Muscle layer of duodenum (tissue), 2 donors: ENCODE measurements around the gene LRP6.
"Not testable (repeated sequence)": the region's sequence is repeated elsewhere in the genome, so short reads cannot be mapped to it uniquely, and the experiment has no call there.

ENCODE experiments used
- H3K27ac ChIP-seq: one replicate; pipeline ENCODE4 v1.7.0; 2013; ENCODE audit warnings: mild to moderate bottlenecking, low read length
- H3K27me3 ChIP-seq: one replicate; pipeline ENCODE4 v1.7.0; 2013; ENCODE audit warnings: low read depth, mild to moderate bottlenecking, control low read depth, low read length
- H3K36me3 ChIP-seq, 2 donors: one replicate each; pipeline ENCODE4 v1.7.0; 2013; ENCODE audit warnings: low read length in 2 of 2, control low read depth in 1 of 2, mild to moderate bottlenecking in 1 of 2; ENCODE audit not compliant: insufficient read depth in 2 of 2, control insufficient read depth in 1 of 2
- H3K4me1 ChIP-seq, 2 donors: one replicate each; pipeline ENCODE4 v1.7.0; 2013; ENCODE audit warnings: low read length in 2 of 2, mild to moderate bottlenecking in 2 of 2, control low read depth in 1 of 2, moderate library complexity in 1 of 2; ENCODE audit not compliant: insufficient read depth in 2 of 2, control insufficient read depth in 1 of 2
- H3K4me3 ChIP-seq, 2 donors: one replicate each; pipeline ENCODE4 v1.7.0; 2013; ENCODE audit warnings: low read length in 2 of 2, low read depth in 1 of 2, mild to moderate bottlenecking in 1 of 2
- H3K9me3 ChIP-seq, 2 donors: one replicate each; pipeline ENCODE4 v1.7.0; 2013; ENCODE audit warnings: low read length in 2 of 2, control low read depth in 1 of 2, mild to moderate bottlenecking in 1 of 2; ENCODE audit not compliant: control insufficient read depth in 1 of 2
- donor health status: healthy.

LRP6 gene

DNA sequence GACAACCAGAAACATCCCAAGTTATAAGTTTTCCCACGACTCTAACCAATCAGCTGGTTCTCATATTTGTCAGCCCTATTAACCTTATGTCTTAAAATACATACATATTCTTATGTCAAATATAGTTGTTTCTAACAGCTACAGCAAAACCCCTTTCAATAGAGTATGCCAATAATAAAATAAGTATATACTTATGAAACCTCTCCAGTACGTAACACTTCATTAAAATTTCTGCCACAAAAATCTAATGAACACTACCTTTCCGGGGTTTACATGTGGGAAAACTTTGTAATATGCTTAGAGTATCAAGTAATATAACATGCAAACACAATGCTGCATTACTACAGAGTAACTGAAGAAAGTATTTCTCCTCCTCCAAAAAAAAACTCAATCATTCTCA, 1.8 kb downstream of the LRP6 start:
- Histone ChIP-seq H3K27me3 (no peaks in the 10 kb centered on the region), H3K4me3 (peak overlapping the region; percentile 90 to 93), H3K27ac (peak overlapping the region; percentile 76), H3K36me3 (no peaks in the 10 kb centered on the region), H3K9me3 (no peaks in the 10 kb centered on the region), H3K4me1 (peaks cover 0 to 9% of the 10 kb centered on the region in 2 donors)

DNA sequence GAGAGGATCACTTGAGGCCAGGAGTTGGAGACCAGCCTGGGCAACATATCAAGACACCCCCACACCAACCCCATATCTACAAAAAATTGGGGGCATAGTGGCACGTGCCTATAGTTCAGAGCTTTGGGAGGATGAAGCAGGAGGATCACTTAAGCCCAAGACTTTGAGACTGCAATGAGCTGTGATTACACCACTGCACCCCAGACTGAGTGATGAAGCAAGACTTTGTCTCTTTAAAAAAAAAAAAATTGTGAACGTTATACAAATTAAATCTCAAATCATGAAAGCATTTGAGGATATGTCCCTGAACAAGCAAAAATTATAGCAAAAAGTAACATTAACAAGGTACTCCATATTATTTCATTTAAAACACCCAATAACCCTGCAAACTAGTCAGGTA, 2.9 kb downstream of the LRP6 start:
- no peak overlapping the region for H3K27ac ChIP-seq
- no peaks in the 10 kb centered on the region for H3K27me3 ChIP-seq
- peaks cover 0 to 9% of the 10 kb centered on the region in 2 donors for H3K4me1 ChIP-seq
- no peaks in the 10 kb centered on the region for H3K36me3 ChIP-seq
- H3K9me3 ChIP-seq = no peaks in the 10 kb centered on the region
- H3K4me3 ChIP-seq = peak overlapping the region in 1 of 2 donors; percentile 93

DNA sequence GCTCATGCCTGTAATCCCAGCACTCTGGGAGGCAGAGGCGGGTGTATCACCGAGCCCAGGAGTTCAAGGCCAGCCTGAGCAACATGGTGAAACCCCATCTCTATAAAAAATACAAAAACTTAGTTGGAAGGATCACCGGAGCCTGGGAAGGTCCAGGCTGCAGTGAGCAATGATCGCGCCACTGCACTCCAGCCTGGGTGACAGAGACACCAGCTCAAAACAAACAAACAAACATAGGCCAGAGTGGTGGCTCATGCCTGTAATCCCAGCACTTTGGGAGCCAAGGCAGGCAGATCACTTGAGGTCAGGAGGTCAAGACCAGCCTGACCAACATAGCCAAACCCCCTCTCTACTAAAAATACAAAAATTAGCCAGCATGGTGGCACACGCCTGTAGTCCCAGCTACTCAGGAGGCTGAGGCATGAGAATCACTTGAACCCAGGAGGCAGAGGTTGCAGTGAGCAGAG, 10.5 kb downstream of the LRP6 start:
- H3K27me3 ChIP-seq, H3K9me3 ChIP-seq, H3K36me3 ChIP-seq, H3K4me3 ChIP-seq, H3K27ac ChIP-seq: not testable (repeated sequence)
- peaks cover 0 to 11% of the 10 kb centered on the region in 2 donors for H3K4me1 ChIP-seq

DNA sequence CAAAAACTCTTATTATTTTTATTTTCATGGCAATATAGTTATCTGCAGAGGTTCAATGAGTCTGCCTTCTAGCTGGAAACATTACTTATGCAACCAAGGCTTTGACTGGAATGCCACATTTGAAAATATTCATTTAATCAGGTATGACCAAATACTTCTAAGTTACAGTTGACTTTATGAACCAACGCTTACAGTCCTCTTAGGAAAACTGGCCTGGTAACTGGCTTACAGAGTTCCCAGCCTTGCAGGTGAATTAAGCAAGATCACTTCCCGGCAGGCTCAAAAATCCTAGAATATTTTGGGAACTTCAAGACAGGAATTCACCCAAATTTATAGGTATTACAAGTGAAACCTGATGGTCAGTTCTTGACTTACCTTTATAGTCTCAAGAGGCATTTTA, 12.3 kb downstream of the LRP6 start:
- Histone ChIP-seq H3K27ac (no peak overlapping the region), H3K4me1 (peaks cover 0 to 17% of the 10 kb centered on the region in 2 donors), H3K4me3 (no peak overlapping the region), H3K27me3 (no peaks in the 10 kb centered on the region), H3K9me3 (no peaks in the 10 kb centered on the region), H3K36me3 (no peaks in the 10 kb centered on the region)

DNA sequence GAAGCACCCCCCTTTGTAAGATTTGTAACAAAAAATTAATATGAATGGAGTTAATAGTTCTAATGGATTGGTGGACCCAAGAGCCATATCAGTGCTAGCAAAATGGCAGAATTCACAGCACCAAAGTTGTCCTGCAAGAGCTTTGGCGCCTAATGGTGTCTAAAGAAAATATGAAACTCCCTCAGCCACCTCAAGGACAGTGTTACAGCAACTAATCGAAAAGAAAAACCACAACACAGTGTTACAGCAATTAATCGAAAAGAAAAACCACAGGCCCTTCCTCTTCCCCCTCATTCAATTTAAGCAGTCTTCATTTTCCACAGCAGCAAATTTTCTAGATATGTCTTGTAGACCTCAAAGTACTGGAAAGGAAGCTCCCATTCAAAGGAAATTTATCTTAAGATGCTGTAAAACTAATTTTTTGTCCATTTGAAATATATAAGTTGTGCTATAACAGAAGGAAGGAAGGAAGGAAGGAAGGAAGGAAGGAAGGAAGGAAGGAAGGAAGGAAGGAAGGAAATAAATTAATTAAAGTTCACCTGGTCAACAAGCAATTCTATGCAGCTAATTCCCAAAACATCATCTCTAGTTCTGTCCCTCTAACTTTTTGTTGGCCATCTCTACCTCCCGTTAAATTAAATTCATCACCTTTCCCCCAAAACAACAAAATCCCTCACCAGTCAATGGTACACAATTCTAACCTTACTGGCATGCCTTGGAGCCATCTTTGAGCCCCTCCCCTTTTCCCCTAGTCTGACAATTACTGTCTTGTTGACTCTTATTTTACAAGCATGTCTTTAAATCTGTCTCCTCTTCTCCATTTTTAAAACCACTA, 17.4 kb downstream of the LRP6 start:
- no peaks in the 10 kb centered on the region for H3K27me3 ChIP-seq
- no peaks in the 10 kb centered on the region for H3K36me3 ChIP-seq
- no peak overlapping the region for H3K4me3 ChIP-seq
- H3K9me3 ChIP-seq = no peaks in the 10 kb centered on the region
- no peak overlapping the region for H3K27ac ChIP-seq
- peaks cover 0 to 21% of the 10 kb centered on the region in 2 donors for H3K4me1 ChIP-seq

DNA sequence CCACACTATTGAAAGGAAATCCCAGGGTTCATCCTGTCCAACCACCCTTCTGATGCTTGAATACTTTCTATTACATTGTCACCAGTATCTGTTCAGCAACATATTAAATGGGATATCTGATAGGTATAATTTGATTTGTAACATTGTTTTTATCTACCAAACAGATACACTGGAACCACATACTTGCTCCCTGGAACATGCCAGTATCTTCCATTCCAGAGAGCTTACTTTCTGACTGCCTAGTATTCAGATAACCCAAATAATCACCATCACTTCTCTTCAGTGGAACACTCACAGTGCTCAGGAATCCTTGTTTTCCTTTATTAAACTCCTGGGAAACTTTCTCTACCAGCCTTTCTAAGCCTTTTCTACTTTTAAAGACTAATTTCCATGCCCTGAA, 19.3 kb downstream of the LRP6 start:
- Histone ChIP-seq H3K4me1 (peaks cover 0 to 19% of the 10 kb centered on the region in 2 donors), H3K9me3 (no peaks in the 10 kb centered on the region), H3K27me3 (no peaks in the 10 kb centered on the region), H3K27ac (no peak overlapping the region), H3K36me3 (no peaks in the 10 kb centered on the region), H3K4me3 (no peak overlapping the region)

DNA sequence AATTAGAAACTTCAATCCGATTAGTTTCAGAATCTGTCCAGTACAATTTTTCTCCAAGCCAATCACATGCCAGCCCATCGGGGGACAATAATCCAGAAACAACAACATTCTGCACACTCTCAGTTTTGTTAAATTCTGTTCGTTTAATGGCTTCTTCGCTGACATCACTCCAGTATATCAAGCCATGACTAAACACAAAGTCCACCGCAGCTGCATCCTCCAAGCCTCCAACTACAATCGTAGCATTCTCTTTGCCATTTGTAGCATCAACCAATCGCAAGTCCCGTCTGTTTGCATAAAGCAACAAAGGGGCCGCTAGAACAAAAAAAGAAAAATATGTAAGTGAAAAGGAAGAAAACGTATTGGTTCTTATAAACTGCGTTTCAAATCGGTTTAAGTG, 22.5 kb downstream of the LRP6 start:
- Histone ChIP-seq H3K9me3 (no peaks in the 10 kb centered on the region), H3K4me3 (no peak overlapping the region), H3K27me3 (no peaks in the 10 kb centered on the region), H3K27ac (no peak overlapping the region), H3K4me1 (peaks cover 0 to 13% of the 10 kb centered on the region in 2 donors), H3K36me3 (no peaks in the 10 kb centered on the region)

DNA sequence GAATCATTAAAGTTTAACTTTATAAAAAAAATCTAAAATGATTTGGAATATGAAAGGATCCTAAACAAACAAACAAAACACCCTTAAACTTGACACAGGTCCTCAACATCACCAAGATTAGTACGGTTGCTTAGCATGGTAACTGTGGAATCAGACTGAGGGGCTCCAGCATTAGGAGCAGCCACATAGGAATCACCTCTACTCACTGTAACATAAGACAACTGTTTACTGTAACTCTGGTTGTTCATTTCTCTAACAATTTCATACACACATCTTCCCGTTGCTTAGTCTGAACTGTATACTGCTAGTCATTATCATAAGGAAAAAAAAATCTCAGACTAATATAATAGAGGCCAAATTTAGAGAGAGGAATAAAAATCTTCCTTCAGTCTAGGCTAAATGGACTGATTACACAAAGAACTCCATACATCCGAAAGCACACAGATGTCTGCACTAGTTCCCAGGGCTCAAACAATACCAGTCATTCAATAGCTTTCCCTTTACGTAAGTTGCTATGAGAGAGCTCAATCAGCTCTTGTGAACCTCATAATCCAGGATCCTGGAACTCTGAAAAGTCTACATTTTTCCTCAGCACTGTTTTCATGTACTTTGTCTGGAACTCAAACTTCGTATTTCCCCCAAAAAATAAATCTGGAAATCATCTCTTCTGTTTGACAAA, 26.0 kb downstream of the LRP6 start:
- H3K4me1 ChIP-seq = peaks cover 0 to 16% of the 10 kb centered on the region in 2 donors
- peak overlapping the region; percentile 2 for H3K27ac ChIP-seq
- no peaks in the 10 kb centered on the region for H3K36me3 ChIP-seq
- no peak overlapping the region for H3K4me3 ChIP-seq
- no peaks in the 10 kb centered on the region for H3K27me3 ChIP-seq
- no peaks in the 10 kb centered on the region for H3K9me3 ChIP-seq

DNA sequence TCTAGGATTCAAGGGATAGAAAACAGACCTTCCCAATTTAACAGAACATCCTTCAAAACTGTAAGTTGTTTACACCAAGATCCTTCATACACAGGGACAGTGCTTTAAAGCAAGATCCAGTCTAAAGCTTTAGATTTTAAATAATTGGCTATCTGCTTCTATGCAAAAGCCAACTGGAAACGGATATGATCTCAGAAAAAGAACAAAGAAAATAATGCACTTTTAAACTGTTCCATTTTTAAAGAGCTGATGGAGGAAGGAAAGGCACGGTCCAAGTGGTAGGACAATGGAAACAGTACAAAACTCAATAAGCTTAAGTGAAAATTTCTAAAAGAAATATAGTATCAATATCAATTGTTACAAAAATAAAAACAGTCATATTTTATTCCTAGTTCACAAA, 27.7 kb downstream of the LRP6 start:
- Histone ChIP-seq H3K27me3 (no peaks in the 10 kb centered on the region), H3K4me1 (peaks cover 0 to 16% of the 10 kb centered on the region in 2 donors), H3K9me3 (no peaks in the 10 kb centered on the region), H3K4me3 (no peak overlapping the region), H3K27ac (peak overlapping the region; percentile 33), H3K36me3 (no peaks in the 10 kb centered on the region)

DNA sequence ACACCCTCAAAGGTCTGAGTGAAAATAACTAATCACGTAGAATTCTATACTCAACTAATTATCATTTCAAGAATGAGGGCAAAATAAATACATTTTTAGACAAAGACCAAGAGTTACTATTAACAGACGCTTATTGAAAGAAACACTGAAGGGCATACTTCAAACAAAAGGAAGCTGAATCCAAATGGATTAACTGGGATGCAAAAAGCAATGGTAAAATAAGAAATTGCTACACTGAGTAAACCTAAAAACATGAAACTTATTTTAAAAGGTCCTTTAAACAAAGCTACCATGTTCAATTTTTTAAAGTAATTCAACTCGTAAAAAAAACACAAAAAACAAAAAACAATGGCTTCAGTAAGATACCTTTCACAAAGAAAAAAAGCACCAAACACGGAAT, 28.2 kb downstream of the LRP6 start:
- Histone ChIP-seq H3K4me1 (peaks cover 0 to 16% of the 10 kb centered on the region in 2 donors), H3K27me3 (no peaks in the 10 kb centered on the region), H3K27ac (peak overlapping the region; percentile 33), H3K9me3 (no peaks in the 10 kb centered on the region), H3K4me3 (no peak overlapping the region), H3K36me3 (no peaks in the 10 kb centered on the region)

DNA sequence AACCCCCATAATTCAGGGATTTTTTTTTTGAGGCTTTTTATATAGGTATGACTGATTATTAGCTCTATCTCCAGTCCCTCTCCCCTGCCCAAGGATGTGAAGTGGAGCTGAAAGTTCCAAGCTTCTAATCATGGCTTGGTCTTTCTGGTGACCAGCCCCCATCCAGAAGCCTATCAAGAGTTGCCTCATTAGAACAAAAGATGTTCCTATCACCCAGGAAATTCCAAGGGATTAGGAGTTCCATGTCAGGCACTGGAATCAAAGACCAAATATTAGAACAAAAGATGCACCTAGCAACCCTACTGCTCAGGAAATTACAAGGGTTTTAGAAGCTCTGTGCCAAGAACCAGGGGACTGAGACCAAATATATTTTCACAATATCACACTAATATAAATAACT, 29.9 kb downstream of the LRP6 start:
- Histone ChIP-seq H3K4me3 (no peak overlapping the region), H3K4me1 (peaks cover 0 to 16% of the 10 kb centered on the region in 2 donors), H3K36me3 (no peaks in the 10 kb centered on the region), H3K27me3 (no peaks in the 10 kb centered on the region), H3K9me3 (no peaks in the 10 kb centered on the region), H3K27ac (no peak overlapping the region)
